Nephron progenitor cell (in vitro differentiated cells): ENCODE results near the gene SDK1.

Experiments used
- DNase-seq: peaks from one replicate; pipeline ENCODE4 v3.0.0; 2021
- H3K27ac Mint-ChIP-seq: 2 replicates; pipeline ENCODE4 v1.8.0; 2021; ENCODE audit warnings: mild to moderate bottlenecking, moderate library complexity, mixed read lengths
- H3K27me3 Mint-ChIP-seq: 2 replicates; pipeline ENCODE4 v1.8.0; 2021; ENCODE audit warnings: mild to moderate bottlenecking, low read depth, mixed read lengths; ENCODE audit not compliant: poor library complexity
- H3K36me3 Mint-ChIP-seq: 2 replicates; pipeline ENCODE4 v1.8.0; 2021; ENCODE audit warnings: low read depth, mixed read lengths
- H3K4me1 Mint-ChIP-seq: 2 replicates; pipeline ENCODE4 v1.8.0; 2021; ENCODE audit warnings: mixed read lengths
- H3K4me3 Mint-ChIP-seq: 2 replicates; pipeline ENCODE4 v1.8.0; 2021; ENCODE audit warnings: mild to moderate bottlenecking, moderate library complexity, mixed read lengths
- H3K9me3 Mint-ChIP-seq: 2 replicates; pipeline ENCODE4 v1.8.0; 2021; ENCODE audit warnings: mild to moderate bottlenecking, moderate library complexity, mixed read lengths
- TF ChIP-seq, protein P1 (sequence below): fragments of 200-600 bp; sonication (generic); IDR thresholded peaks from 2 replicates; pipeline ENCODE4 v1.5.0; 2021; ENCODE audit warnings: antibody characterized with exemption

The SDK1 gene

DNA sequence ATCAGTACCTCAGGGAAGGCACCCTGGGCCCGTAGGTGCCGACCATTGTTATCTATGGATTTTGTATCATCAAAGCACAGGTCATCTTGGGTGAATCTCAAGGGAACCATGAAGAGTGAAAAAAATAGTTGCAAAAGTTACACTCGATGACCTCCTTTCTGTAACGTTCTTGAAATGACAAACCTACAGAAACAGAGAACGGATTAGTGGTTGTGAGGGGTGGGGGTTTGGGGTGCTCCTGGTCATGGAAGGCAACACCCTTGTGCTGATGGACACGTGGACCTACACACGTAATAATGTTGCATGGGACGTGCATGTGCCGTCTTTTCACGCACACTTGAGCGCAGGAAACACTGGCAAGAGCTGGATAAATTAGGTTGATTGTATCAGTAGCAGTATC, 655.9 kb downstream of the SDK1 start:
- TF ChIP-seq, protein P1, sequence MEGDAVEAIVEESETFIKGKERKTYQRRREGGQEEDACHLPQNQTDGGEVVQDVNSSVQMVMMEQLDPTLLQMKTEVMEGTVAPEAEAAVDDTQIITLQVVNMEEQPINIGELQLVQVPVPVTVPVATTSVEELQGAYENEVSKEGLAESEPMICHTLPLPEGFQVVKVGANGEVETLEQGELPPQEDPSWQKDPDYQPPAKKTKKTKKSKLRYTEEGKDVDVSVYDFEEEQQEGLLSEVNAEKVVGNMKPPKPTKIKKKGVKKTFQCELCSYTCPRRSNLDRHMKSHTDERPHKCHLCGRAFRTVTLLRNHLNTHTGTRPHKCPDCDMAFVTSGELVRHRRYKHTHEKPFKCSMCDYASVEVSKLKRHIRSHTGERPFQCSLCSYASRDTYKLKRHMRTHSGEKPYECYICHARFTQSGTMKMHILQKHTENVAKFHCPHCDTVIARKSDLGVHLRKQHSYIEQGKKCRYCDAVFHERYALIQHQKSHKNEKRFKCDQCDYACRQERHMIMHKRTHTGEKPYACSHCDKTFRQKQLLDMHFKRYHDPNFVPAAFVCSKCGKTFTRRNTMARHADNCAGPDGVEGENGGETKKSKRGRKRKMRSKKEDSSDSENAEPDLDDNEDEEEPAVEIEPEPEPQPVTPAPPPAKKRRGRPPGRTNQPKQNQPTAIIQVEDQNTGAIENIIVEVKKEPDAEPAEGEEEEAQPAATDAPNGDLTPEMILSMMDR, result no peak
- DNase-seq, result no peak
- no peak overlapping the region for H3K27ac Mint-ChIP-seq
- H3K4me3 Mint-ChIP-seq, result no peak overlapping the region
- H3K36me3 Mint-ChIP-seq, result peaks cover 3% of the 10 kb centered on the region
- peaks cover 3% of the 10 kb centered on the region for H3K27me3 Mint-ChIP-seq
- peaks cover 43% of the 10 kb centered on the region for H3K4me1 Mint-ChIP-seq
- peaks cover 3% of the 10 kb centered on the region for H3K9me3 Mint-ChIP-seq

DNA sequence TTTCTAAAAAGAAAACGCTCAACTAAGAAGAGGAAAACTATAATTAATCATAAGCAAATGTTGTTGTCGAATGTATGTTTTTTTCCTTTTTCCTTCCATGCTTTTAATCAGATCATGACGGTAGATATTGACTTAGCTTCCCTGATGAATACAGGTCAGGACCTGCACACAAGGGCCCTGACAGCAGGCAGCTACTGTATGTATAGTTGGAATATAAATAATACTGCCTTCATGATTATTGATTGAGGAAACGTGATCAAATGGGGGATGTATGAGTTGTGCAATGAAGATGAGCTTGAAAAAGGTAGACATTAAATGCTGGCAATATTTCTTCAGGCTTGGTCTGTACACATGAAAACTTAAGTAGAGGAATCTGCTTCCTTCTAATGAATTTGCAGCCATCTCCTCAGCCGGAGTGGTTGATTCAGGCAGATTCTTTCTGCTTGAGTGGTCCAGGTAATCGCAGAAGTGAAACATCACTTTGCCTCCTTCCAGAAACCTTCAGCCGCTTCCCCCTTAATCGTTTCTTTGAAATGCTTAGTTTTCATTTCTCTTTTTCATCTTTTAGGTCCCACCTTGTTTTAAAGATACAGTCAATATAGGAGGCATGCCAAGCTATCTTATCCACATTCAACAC, 656.5 kb downstream of the SDK1 start:
- no peak overlapping the region for H3K4me3 Mint-ChIP-seq
- H3K4me1 Mint-ChIP-seq, result peaks cover 43% of the 10 kb centered on the region
- DNase-seq, result no peak
- TF ChIP-seq, protein P1, result no peak
- H3K27ac Mint-ChIP-seq, result no peak overlapping the region
- peaks cover 3% of the 10 kb centered on the region for H3K27me3 Mint-ChIP-seq
- H3K36me3 Mint-ChIP-seq, result no peaks in the 10 kb centered on the region
- no peaks in the 10 kb centered on the region for H3K9me3 Mint-ChIP-seq

DNA sequence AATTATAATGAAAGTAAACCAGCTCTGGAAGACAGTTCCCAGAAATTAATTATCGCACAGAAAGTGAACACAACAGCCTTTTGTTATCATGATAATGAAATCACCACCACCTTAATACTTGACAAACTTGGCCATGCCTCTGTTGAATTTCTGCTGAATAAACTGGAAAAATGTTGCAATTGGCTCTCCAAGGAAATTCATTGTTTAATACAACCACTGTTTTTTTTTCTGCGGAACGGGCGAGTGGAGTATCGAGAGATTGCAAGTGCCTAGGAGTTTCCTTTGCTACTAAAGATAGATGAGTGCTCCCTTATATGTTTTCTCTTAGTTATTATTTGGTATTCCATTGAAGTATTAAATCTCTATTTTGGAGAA, 657.0 kb downstream of the SDK1 start:
- H3K36me3 Mint-ChIP-seq, result no peaks in the 10 kb centered on the region
- H3K27me3 Mint-ChIP-seq, result peaks cover 3% of the 10 kb centered on the region
- no peak for DNase-seq
- TF ChIP-seq, protein P1, result no peak
- no peak overlapping the region for H3K4me3 Mint-ChIP-seq
- H3K4me1 Mint-ChIP-seq, result peaks cover 43% of the 10 kb centered on the region
- no peak overlapping the region for H3K27ac Mint-ChIP-seq
- no peaks in the 10 kb centered on the region for H3K9me3 Mint-ChIP-seq

DNA sequence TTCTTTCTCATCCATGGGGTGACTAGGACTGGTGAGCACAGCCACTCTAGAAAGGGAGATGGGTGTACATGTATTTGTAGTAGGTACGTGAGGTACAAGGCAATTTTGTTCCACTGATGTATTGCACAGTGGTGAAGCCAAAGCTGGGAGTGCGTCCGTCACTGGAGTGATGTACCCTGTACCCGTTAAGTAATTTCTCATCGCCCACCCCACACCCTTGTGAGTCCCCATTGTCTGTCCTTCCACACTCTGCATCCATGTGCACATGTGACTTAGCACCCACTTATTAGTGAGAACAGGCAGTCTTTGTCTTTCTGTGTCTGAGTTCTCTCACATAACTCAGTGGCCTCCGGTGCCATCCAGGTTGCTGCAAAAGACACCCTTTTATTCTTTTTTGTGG, 658.3 kb downstream of the SDK1 start:
- H3K27me3 Mint-ChIP-seq, result peaks cover 3% of the 10 kb centered on the region
- H3K36me3 Mint-ChIP-seq, result no peaks in the 10 kb centered on the region
- peak overlapping the region; percentile 55 for H3K27ac Mint-ChIP-seq
- TF ChIP-seq, protein P1, result no peak
- H3K4me1 Mint-ChIP-seq, result peaks cover 43% of the 10 kb centered on the region
- H3K9me3 Mint-ChIP-seq, result no peaks in the 10 kb centered on the region
- H3K4me3 Mint-ChIP-seq, result no peak overlapping the region
- DNase-seq, result no peak

DNA sequence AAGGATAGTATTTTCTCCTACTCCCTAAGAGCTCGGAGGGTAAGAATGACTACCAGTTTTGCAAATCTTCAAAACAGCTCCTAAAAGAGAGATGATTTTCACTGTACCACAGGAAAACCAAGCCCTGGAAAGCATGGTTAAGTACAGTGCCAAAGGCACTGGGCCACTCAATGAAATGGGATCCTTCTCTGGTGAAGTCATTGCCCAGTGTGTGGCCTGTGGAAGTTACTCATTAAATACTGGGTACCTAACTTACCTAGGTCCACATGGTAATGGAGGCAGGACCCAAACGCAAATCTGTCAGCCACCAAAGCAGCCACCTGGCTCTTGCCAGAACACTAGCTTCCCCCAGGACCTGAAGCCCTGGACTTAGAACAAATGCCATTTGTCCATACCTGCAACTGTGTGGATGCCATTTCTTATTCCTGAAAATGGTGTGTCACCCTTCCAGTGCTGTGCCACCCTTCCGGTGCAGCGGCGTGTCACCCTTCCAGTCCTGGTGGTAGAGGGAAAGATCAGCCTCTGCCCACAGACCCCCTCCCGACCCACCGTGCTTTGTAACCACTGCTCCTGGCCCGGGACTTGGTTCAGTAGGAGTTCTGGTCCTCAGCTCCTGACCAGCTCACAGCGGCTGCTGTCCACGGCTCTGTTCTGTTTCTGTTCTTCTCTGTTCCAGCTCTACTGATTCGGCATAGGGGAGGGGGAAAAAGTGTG, 659.2 kb downstream of the SDK1 start:
- Mint-ChIP-seq H3K4me1 (peaks cover 40% of the 10 kb centered on the region), H3K36me3 (no peaks in the 10 kb centered on the region)

More for the DNA sequence above, 659.2 kb downstream of the SDK1 start:
- peak overlapping the region; percentile 55 for H3K27ac Mint-ChIP-seq
- TF ChIP-seq, protein P1, result no peak
- H3K27me3 Mint-ChIP-seq, result peaks cover 3% of the 10 kb centered on the region
- no peaks in the 10 kb centered on the region for H3K9me3 Mint-ChIP-seq
- no peak overlapping the region for H3K4me3 Mint-ChIP-seq
- DNase-seq, result no peak
